HG02623 (cell line): Measurements from ENCODE around the gene RNF34.

Experiments
- ATAC-seq: cut with Tn5 transposase; IDR thresholded peaks from one replicate; pipeline ENCODE4 v1.9.1; 2021; ENCODE audit warnings: moderate library complexity; ENCODE audit not compliant: unreplicated experiment

Gene RNF34

DNA sequence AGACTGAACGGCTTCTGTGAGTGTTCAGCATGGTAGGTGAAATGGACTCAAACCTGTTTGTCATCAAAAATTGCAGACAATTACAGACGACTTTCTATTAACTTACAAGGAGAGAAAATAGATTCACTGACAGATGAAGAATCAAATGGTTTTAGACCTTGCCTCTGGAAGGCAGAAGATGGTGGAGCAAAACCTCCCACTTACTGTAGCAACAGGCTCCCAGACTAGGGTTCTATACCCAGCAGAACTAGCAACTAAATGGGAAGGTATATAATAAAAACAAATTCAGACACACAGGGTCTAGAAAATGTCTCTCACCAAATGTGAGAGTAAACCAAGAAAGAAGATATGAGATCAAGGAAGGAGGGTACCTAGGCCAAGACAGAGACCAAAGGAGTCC, 36.8 kb downstream of the RNF34 start:
- no peak for ATAC-seq

DNA sequence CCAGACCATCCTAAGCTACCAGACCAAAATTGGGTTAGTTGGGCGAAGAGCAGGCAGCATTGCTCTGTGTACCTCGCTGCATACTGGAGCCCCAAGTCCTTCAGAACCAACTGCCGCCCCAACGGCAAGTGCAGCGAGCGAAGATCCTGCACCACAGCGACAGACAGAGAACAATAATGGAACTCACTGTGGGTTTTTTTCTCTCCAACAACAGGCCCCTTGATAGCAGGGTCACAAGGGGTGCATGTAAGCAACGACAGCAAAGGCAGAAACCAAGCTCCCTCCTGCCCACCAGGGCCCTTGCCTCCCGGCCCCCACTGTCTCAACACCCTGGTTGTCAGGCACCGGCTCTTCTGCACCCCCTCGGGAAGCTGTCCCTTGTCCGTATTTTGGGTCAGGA, 39.0 kb downstream of the RNF34 start:
- ATAC-seq = no peak

DNA sequence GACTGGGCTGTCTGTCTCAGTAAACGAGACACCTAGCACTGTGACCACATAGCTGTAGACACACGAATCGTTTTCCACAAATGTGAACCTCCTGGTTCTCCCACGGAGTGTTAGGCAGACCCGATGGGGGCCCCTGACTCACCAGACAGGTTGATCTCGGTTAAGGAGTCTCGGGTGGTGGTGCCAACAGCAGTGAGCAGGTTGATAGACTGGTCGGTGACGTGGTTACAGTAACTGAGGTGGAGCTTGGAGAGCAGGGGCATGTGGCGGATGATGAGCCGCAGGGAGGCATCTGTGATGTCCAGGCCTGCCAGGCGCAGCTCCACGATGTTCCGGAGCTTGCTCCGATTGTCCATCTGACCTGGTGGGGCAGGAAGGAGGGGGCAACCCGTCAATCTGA, 39.8 kb downstream of the RNF34 start:
- no peak for ATAC-seq

- ATAC-seq = no peak
These were observed 40.9 kb downstream of the RNF34 start for GRCh38 chr12:121440768-121441167.

- ATAC-seq = no peak
These were observed 41.6 kb downstream of the RNF34 start for GRCh38 chr12:121441555-121441954.

- no peak for ATAC-seq
These were observed 42.4 kb downstream of the RNF34 start for GRCh38 chr12:121442028-121442948.

- ATAC-seq = no peak
These were observed 43.4 kb downstream of the RNF34 start for GRCh38 chr12:121443193-121443870.

DNA sequence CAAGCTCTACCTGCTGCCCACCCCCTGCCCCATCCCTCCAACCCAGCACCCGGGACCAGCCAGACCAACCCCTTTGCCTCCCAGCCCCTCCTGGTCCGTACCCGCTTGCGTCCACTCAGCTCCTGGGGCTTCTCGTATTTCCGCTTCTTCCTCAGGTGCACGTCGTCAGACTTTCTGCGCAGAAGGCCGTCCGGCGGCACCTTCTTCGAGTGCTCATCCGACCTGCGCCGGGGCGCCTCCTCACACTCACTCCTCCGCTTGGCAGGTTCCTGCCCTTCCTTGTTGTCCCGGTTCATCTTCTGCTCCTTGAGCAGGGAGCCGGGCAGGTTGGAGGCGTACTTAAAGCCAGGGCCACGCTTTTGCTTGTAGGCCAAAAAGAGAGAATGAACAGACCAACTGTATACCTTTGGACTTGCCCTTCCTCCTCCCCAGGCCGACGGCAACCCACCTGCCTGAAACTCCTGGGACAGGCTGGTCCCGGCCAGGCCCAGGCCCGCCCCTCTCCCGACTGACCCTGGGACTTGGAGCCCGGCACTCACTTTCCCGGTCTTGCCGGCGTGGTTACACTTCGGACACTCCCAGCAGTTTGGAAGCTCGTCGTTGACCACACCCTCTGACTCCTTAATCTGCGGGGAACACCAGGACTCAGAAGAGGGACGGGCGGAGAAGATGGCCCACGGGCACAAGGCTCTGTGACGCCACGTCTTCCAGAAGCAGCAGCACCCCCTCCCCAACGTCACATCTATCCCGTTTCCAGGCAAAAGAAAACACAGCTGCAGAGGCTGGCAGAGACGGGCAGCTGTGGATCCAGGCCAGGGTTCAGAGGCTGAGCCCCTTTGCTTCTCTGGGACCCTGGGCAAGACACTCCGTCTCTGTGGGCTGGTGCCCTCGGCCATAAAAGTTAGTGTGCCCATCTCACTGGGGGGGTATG, 44.3 kb downstream of the RNF34 start:
- ATAC-seq = no peak

DNA sequence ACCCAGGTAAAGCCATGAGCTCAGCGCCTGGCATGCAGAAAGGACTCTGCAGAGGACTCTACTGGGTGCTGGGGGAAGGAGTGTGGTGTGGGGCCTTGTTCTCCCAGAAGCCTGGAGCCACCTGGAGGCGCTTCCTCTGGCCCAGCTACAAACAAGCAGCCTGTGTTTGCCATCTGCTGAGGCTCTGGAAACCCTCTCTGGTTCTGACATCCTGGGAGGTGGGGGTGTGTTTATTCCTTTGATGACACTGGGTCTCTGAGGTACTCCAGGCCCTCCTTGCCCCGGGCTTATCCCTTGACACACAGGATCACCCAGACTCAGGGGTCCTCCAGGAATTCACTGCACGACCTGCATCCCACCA, 44.9 kb downstream of the RNF34 start:
- ATAC-seq = no peak

- no peak for ATAC-seq
These were observed 46.8 kb downstream of the RNF34 start for GRCh38 chr12:121446750-121447149.

DNA sequence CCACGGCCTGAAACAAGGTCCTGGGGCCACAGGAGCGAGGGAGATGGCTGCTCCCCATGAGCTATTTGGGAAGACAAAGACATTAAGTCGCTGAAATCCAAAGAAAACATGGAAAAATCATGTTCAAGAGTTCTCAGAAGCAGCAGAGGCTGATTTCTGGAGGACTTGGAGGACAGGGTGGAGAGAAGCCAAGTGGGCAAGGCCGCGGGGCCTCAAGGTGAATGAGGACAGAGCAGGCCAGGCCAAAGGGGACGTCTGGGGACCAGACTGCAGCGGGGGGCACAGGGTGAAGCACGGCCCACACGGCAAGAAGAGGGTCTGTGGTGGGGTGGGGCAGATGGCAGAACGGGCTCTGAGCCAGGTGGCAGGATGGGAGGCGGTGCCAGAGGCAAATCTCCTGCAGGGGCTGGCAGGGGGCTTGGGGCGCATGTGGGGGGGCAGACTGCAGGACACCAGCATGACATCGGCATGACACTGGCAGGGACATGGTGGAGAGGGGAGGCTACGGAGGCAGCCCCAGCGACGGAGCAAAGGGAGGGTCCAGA, 48.9 kb downstream of the RNF34 start:
- no peak for ATAC-seq

- ATAC-seq = no peak
These were observed 52.0 kb downstream of the RNF34 start for GRCh38 chr12:121451961-121452339.

DNA sequence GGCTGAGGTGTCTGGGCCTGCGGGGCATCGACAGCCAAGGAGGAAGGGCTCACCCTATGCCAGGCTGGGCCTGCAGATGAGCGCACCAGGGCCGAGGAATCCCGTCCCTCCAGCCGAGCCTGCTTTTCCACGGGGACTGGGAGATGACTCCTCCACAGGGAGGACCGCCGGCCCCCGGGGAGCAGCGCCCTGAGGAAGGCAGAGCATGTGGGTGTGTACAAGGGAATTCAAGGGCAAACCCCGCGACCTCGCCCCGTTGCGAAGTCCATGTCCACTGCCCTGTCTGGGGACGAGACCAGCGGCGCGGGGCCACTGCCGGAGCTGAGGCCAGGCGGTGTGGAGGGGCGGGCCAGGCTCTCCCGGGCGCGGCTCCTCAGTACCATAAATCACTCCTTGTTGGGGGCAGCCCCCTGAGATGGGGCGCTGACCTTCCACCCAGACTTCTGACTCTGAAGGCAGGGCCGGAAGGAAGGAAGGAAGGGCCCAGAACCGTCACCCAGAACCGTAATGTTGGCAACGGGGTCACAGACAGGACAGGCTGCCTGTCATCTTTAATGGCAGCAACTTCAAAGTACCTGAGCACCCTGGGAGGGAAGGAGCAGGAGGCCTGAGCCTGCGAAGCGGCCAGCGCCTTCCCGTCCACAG, 52.5 kb downstream of the RNF34 start:
- no peak for ATAC-seq

DNA sequence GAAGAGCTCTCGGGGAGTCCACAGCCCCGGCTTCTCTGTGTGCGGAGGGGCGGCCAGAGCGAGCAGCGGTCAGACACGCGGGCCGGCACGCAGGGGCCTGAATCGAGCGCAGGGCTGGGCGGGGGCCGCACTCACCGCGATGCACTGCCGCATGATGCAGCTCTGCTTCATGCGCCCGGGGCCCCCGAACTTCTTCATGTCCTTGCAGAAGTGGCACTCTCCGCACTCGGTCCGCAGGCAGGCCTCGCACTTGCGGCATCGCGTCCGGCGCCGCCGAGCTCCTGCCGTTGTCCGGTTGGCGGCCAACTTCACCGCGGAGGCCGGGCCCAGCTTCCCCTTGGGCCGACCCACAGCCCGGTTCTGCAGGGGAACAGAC, 53.1 kb downstream of the RNF34 start:
- no peak for ATAC-seq

DNA sequence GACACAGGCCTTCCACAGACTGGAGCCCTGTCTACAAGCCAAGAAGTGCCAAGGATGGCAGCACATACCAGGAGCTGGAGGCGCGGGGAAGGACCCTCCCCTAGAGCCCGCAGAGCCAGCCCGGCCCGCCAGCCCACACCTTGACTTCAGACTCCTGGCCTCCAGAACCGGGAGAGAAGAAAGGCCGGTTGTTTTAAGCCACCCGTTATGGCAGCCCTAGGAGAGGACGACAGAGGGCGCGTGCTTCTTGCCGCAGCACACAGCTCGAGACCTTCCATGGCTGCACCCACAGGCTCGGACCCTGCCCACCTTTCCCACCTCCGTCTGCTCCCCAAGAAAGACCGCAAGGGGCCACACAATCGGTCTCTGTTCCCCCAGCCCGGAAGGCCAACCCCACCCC, 53.7 kb downstream of the RNF34 start:
- ATAC-seq = no peak

- no peak for ATAC-seq
These were observed 55.0 kb downstream of the RNF34 start for GRCh38 chr12:121454921-121455320.

DNA sequence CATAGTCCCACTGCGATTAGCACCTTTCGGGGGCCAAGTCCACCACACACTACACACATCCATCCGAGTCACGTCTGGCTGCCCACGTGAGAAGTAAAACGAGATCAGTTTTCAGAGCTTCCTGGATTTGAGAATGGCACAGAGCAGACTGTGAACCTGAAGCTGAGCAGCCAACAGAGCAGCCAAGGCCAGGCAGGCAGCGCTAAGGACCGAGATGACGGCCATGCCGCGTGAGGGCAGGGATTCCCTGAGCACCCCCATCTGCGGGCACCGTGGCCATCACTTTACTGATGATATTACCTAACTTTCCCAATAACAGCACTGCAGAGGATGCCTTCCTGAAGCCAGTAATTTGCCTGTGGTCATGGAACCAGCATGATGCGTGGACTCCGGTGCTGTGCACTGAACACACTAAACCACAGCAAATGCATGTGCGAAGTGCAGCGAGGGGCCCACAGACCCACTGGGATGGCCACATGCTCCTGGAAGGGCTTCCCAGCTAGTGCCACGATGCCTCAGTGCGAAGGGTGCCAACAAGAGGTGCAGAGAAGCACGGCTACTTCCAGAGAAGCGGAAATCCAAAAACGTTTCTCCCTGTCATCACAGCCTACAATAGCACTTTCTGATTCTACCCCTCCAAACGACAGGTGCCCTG, 56.0 kb downstream of the RNF34 start:
- no peak for ATAC-seq

GRCh38 chr12:121456551-121456950, 56.6 kb downstream of the RNF34 start:
- no peak for ATAC-seq

GRCh38 chr12:121461048-121461447, 61.1 kb downstream of the RNF34 start:
- no peak for ATAC-seq

DNA sequence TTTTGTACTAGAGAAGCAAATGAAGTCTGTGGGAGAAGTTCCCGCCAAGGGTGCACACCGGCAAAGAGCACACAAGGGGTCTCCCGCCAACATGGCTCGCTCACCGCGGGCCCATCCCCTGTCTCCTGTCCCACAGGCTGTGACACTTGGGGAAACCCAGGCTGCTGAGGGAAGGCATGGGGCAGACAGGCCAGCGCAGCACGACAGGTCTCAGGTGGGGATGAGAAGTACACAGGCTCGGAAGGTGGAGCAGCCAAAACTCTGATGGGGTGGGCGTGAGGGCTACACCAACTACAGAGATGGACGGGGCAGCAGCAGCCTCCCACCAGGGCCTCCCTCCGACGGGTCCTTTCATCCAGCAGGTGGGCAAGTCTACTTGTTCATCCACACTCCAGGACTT, 64.4 kb downstream of the RNF34 start:
- no peak for ATAC-seq
